ENCODE measurements around the gene KLHDC7A.
"Not testable (repeated sequence)": the region's sequence is repeated elsewhere in the genome, so short reads cannot be mapped to it uniquely, and the experiment has no call there.

The KLHDC7A gene

DNA sequence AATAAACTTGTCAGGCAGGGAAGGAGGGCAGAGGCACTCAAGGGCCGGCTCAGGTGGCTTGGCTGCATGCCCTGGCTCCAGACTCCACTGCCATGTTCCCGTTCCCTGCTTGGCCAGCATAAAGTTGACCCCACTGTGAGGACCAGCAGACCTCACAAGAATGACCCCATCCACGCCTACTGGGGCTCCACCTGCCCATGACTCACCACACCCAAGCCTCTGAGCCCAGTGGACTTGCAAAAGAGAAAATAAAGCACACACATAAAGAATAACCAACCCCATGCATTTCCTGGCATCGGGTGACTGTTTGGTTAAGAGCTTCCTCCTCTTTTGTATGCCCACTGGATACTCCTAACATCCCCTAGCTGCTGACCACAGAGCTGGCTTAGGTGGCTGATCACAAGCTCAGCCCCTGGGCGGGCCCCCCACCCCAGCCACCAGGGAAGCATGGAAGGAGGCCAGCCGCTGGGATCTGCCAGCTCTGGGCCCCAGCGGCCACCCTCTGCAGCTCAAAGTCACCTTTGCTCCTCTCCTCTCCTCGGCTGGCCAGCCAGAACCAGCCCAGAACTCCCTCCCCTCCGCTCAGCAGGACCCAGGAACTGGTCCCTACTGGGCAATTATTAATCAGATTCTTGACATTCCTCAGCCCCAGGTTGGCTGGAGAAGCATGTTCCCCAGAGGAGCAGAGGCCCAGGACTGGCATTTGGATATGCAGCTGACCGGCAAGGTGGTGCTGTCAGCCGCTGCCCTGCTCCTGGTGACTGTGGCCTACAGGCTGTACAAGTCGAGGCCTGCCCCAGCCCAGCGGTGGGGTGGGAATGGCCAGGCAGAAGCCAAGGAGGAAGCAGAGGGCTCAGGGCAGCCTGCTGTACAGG, at the start of gene KLHDC7A:
Gene KLHDC7A (plus strand): TSS at position 616 of the 875 bp plus-strand sequence. CDS start 52 bp downstream, at position 668.
- DNase-seq = no peak

GRCh38 chr1:18434041-18434440, 46.7 kb upstream of the KLHDC7A start:
- DNase-seq = no peak

DNA sequence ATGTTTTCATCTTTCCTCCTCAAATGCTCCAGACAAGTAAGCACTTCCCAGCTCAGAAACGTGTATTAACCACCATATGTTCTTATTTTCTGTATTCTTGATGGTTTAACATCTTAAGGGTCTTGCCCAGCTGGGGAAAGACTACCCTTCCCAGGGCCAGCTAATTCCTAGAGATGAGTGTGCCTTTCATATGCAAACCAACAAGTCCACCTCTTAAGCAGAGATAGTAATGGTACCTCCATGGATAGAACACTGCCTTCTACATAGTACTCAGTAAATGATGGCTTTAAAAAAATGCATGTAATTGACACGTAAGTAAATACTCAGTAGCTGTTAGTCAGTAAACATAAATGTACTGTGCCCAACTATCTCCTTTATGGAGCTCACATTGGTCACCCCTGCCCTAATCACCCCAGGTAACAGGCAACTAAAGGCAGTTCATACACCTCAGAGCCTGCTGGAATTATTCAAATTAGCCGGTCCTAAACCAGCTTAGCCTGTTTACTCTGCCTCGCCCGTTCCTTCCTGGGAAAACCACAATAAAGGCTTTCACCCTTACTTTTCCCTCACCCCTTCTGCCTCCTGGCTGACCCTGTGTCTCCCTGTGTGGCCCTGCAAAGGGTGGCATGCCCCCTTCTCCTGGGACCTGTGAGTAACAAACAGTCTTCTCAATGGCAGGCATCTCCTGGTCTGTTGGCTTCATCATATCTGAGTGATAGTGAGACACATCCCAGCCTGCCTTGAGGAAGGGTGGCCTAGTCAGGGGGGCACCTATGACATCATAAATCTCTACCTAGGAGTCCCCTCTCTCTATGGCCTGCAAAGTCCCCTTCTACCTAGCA, 40.1 kb upstream of the KLHDC7A start:
- no peak for DNase-seq

DNA sequence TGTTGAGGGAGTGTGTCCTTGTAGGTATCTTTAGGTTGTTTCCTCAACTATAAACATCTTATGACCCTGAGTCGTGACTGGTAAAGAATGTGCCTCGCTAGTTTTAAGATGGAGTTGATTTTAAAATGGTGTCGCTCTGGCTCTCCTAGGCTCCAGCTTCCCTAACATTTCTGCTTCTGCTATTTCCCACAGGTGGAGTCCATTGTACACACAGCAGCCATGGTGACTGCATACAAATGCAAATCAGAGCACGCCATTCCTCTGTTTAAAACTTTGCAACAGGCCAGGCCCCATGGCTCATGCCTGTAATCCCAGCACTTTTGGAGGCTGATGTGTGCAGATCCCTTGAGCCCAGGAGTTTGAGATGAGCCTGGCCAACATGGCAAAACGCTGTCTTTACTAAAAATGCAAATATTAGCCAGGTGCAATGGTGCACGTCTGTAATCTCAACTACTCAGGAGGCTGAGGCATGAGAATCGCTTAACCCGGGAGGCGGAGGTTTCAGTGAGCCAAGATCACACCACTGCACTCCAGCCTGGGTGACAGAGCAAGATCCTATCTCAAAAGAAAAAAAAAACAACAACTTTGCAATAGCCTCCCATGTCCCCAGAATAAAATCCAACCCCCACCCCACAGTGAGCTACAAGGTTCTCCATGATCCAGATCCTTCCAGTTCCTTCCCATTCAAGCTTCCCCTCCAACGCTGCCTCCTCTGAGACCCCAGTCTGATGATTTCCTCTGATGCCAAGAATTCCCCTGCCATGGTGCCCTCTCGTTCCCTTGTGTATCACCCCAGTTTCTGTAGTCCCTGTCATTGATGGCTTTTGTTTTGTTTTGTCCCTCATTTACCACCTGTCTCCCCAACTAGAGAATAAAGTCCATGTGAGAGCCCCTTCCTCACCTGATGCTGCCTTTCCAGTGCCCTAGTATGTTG, 36.9 kb upstream of the KLHDC7A start:
- DNase-seq = no peak

DNA sequence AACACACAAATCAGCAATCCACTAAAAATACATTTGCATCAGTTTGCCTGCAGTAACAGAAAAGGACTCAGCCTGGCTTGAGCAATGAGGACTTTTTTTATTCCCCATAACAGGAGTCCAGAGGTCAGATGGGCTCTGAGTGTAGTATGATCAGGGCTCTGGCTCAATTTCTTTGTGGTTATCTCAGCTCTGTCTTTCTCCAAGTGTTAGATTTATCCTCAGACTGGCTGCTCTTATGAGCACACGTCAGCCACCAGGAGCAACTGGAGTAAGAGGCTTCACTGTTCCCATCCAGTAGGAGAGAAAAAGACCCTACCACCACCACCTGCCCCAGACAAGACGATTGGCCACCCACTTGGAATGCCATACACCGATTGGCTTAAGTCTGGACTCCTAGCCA, 36.2 kb upstream of the KLHDC7A start:
- DNase-seq = no peak

GRCh38 chr1:18446751-18447150, 34.0 kb upstream of the KLHDC7A start:
- no peak for DNase-seq

DNA sequence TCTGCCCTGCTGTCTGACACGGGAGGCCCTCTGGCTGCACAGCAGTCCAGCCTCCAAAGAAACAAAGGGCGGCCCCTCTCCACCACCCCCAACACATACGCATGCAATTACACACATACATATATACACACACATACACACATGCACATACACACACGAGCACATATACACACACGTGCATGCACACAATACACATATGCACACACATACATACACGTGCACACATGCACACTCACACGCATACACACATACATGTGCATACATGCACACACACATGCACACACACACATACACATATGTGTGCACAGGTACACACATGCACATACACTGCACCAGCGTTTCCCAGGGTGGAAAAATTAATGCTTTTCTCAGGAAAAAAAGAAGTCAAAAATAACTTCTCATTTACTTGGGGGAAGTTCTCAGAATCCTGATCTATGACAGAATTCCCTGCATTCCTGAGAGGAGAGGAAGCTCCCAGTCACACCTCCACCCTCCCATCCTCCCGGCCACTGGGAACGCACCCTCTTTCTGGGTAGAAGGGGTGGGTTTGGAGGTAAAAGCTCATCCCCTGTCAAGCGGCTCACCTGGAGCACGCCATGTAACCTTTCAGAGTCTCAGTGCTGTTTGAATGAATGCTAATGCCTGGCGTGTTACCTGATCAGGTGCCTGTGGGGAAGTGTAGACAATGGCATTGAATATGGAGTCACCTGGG, 33.1 kb upstream of the KLHDC7A start:
- no peak for DNase-seq

DNA sequence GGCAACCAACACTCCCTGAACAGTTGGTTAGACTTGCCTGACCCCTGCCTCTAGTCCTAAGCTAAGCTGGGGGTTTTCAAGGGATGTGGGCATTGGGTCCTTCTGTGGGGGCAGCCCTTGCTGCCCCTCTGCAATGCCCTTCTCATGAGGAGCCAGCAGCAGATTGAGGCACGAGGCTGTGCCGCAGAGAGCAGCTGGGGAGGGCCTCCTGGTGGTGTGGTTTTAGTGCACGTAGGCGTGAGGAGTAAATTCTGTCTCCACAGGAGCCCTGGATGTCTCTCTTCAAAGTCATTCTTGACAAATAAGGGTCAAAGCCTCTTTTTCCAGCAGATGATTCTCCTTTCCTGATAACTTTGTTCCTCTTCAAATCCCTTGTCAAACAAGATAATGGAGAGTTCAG, 31.8 kb upstream of the KLHDC7A start:
- no peak for DNase-seq

- no peak for DNase-seq
Observed at GRCh38 chr1:18452550-18452949, 28.2 kb upstream of the KLHDC7A start.

DNA sequence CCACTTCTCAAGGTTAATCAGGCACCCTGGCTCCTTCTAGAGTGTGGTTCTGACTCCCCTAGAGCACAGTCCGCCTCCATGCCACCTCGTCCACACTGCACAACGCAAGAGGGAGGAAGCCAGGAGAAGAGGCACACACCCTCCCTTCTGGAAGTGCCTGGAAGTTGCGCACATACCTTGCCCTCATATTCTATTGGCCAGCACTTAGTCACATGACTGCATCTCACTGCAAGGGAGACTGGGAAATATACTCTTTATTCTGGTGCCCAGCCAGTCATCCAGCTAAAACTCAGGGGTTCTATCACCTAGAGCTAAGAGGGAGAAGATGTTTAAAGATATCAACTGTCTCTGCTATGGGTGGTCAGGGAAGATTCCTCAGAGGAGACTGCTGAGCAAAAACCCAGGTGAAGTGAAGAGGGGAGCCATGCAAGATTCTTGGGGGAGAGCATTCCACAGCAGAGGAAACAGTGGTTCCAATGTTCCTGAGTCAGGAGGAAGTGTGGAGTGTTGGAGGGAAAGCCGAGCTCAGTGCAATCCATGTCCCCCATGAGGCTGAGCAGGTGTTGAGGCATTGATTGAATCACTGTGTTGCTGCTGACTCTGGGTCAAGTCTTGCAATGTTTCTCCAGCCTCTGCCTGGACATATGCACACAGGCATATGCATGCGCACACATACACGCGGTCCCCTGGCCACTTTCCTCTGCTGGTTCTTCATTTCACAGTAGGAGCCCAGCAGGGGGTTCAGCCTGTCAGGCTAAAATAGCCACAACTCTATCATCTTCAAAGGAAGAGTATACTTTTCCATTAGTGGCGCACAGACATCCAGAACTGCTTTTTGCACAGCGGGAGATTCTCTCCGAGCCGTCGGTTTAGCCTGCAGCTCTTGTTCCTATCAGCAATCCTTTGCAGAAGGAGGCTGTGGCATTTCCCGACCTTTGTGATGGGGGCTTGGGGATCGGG, 22.3 kb upstream of the KLHDC7A start:
- no peak for DNase-seq

GRCh38 chr1:18461656-18462055, 19.1 kb upstream of the KLHDC7A start:
- DNase-seq = no peak

GRCh38 chr1:18462517-18462916, 18.2 kb upstream of the KLHDC7A start:
- not testable (repeated sequence) for DNase-seq

GRCh38 chr1:18463063-18463462, 17.7 kb upstream of the KLHDC7A start:
- DNase-seq = no peak

GRCh38 chr1:18463984-18464664, 16.6 kb upstream of the KLHDC7A start:
- DNase-seq = no peak

DNA sequence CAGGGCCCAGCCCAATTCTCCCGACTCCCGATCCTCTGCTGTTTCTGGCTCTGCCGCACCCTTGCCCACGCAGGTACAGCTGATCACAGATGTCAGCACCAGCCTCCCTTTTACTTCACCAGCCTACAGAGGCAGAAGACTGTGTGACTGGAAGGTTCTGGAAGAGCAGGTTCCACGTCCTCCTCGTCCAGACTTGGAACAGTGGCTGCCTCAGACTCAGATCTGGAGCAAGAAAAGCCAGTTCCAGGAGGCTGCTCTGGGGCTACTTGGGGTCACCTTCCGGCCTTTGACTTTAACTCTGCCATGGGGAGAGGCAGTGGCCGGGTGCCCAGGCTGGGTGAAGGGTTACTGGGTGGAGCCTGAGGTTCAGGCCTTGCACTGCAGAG, 16.1 kb upstream of the KLHDC7A start:
- DNase-seq = no peak

GRCh38 chr1:18466676-18467075, 14.1 kb upstream of the KLHDC7A start:
- DNase-seq = no peak

DNA sequence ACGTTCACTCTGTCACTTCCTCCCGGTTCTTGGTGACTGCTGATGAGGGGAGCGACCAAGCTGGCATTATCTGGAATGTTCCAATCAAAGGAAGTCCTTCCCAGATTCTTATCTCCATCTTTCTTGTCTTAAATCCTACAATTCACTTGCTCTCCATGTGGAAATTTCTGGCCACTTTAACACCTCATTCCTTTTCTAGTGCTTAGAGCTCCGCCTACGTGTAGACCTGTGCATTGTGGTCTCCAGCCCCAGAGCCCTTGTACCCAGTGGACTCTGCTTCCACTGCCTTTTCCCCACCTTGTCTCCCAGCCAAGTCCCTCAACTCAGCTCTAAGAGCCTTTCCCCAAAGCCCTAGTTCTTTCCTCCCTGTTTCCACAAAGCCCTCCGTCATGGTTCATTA, 12.2 kb upstream of the KLHDC7A start:
- no peak for DNase-seq

DNA sequence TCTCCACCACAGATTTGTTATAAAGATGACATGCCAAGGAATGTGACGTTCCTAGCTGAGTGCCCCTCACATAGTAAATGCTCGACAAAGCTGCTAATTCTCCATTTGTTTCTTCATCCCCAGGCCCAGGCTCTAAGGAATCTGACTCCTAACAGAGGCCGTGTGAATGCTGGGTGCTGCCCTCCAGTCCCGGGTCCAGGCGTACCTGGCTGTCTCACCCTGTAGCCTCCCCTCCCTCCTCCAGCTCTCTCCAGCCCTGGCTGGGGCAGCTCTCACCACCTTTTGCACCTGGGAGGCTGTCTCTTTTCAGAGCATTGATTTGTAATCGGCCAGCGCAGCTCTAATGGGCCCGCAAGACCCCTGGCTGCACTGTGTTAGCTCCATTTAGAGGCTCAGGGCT, 11.2 kb upstream of the KLHDC7A start:
- DNase-seq = no peak

GRCh38 chr1:18470671-18471355, 9.9 kb upstream of the KLHDC7A start:
- no peak for DNase-seq

All from hippocampal formation (tissue), 2 donors.